K562 (cell line): ENCODE results near the gene ADAP1. TPM values are rescaled to one million over a fixed set of nuclear protein-coding genes. Genes with fewer than 3 reads are reported as not detected.

Source experiments
- FIP1L1 ChIP-seq: fragments of 200-400 bp; formaldehyde crosslinking; IDR thresholded peaks from 2 replicates; pipeline ENCODE4 v1.6.1; 2018; ENCODE audit warnings: mild to moderate bottlenecking, low read depth, low read length; ENCODE audit not compliant: poor library complexity, severe bottlenecking
- FOSL1 ChIP-seq: fragments of 200-800 bp; sonication (Bioruptor generic); conservative IDR thresholded peaks from 2 replicates; pipeline ENCODE4 v1.6.1; 2016; ENCODE audit warnings: missing genetic modification characterization, missing compliant biosample characterization
- GATA2 ChIP-seq: sonication (generic); formaldehyde crosslinking; IDR thresholded peaks from 2 replicates; pipeline ENCODE4 v1.4.0; 2020; ENCODE audit warnings: mild to moderate bottlenecking, missing genetic modification reagents
- GATAD2A ChIP-seq: fragments of 450-650 bp; IDR thresholded peaks from 2 replicates; pipeline ENCODE4 v1.6.1; 2017
- HES1 ChIP-seq: fragments of 450-650 bp; IDR thresholded peaks from 2 replicates; pipeline ENCODE4 v1.6.1; 2016; ENCODE audit warnings: low read depth, mild to moderate bottlenecking, moderate library complexity
- MEIS2 ChIP-seq: fragments of 450-650 bp; IDR thresholded peaks from 2 replicates; pipeline ENCODE4 v1.6.1; 2014; ENCODE audit warnings: mild to moderate bottlenecking; ENCODE audit not compliant: partially characterized antibody
- MTA1 ChIP-seq: fragments of 450-650 bp; IDR thresholded peaks from 2 replicates; pipeline ENCODE4 v1.6.1; 2017; ENCODE audit warnings: borderline replicate concordance
- SRSF9 ChIP-seq: fragments of 200-400 bp; formaldehyde crosslinking; IDR thresholded peaks from 2 replicates; pipeline ENCODE4 v1.6.1; 2017; ENCODE audit warnings: low read depth, low read length, borderline replicate concordance
- STAT5B ChIP-seq: fragments of 250-450 bp; sonication (Bioruptor Pico); IDR thresholded peaks from 2 replicates; pipeline ENCODE4 v1.8.0; 2021; ENCODE audit warnings: mild to moderate bottlenecking, inconsistent platforms
- ZBTB11 ChIP-seq, 3 experiments: fragments of 200-800 bp in 1 of 3; fragments of 250-450 bp in 1 of 3; fragments of 450-650 bp in 1 of 3; sonication (Bioruptor Pico) in 1 of 3; sonication (Bioruptor generic) in 1 of 3; formaldehyde crosslinking in 1 of 3; IDR thresholded peaks; 2 replicates each; pipeline versions ENCODE4 v1.6.1 to v1.8.0; 2016 to 2022; ENCODE audit warnings: mild to moderate bottlenecking in 2 of 3, missing genetic modification characterization in 2 of 3, missing compliant biosample characterization in 1 of 3, moderate library complexity in 1 of 3
- ZBTB7A ChIP-seq: IDR thresholded peaks from 2 replicates; pipeline ENCODE4 v1.6.1; 2011; ENCODE audit warnings: low read depth, mild to moderate bottlenecking, low read length, moderate library complexity, borderline replicate concordance; ENCODE audit not compliant: control insufficient read depth
- ZNF263 ChIP-seq: sonication (generic); formaldehyde crosslinking; IDR thresholded peaks from 2 replicates; pipeline ENCODE4 v1.8.0; 2022; ENCODE audit warnings: mild to moderate bottlenecking, missing genetic modification reagents, borderline replicate concordance
- ZNF395 ChIP-seq: fragments of 200-800 bp; sonication (Bioruptor generic); IDR thresholded peaks from 2 replicates; pipeline ENCODE4 v1.6.1; 2017; ENCODE audit warnings: missing genetic modification characterization, missing compliant biosample characterization
- polyA plus RNA-seq, 8 experiments: library from polyadenylated mRNA; depleted of rRNA in 4 of 8; stranded (reverse) in 5 of 8; unstranded in 3 of 8; fragments of >200 nt; fragmentation: Nextera tagmentation in 2 of 8; fragmentation: Illumina TruSeq in 1 of 8; extraction: Ambion mirVana in 2 of 8; extraction: Trizol in 1 of 8; gene quantifications; 2 replicates each; pipeline versions ENCODE4 v1.2.1 to v1.2.3, GENCODE V29; 2011 to 2014; ENCODE audit warnings: inconsistent platforms in 1 of 8, missing spikeins in 1 of 8
- total RNA-seq, 7 experiments: library from RNA; depleted of rRNA in 6 of 7; stranded (reverse); fragments of >200 nt in 6 of 7; fragmentation: Illumina TruSeq in 2 of 7; extraction: Trizol in 2 of 7; gene quantifications; 2 replicates each; pipeline versions ENCODE4 v1.2.1 to v1.2.3, GENCODE V29; 2011 to 2021; ENCODE audit warnings: low replicate concordance in 1 of 7

ADAP1 gene
- total and polyA plus RNA-seq, 9 of the 15 experiments (the other 6 are each of a cell fraction or from before 2014, with no cell fraction given), result 0.27 to 1.4 (median 0.52) TPM; not detected in 3

- TF ChIP-seq ZBTB7A (peak; percentile 30; the same call in 1 of the 2 replicates), ZNF263 (CRISPR knock-in tag) (peak; percentile 59; the same call in 1 of the 2 replicates), GATA2 (CRISPR knock-in tag) (peak; percentile 74; the same call in 1 of the 2 replicates), MEIS2 (no peak), SRSF9 (no peak), FIP1L1 (no peak), HES1 (no peak), ZNF395 (CRISPR knock-in tag) (peak; percentile 85; the same call in 1 of the 2 replicates), GATAD2A (no peak), ZBTB11 (CRISPR knock-in tag; IDR thresholded peaks at IDR 0.05) (0 out of 6 replicates have a peak, but pooled peaks of 1 of the 3 experiments have one; percentile 27), MTA1 (no peak), STAT5B (CRISPR knock-in tag) (no peak), FOSL1 (tag) (peak; percentile 40; the same call in 1 of the 2 replicates)
Observed at GRCh38 chr7:985915-986741, 31.6 kb upstream of the ADAP1 start (continued).
